GM13976 (cell line): ENCODE measurements around the gene MFSD6L.

Experiments
- DNase-seq: peaks from one replicate; pipeline ENCODE4 v3.0.0; 2012; ENCODE audit warnings: low spot score
- CTCF ChIP-seq: IDR thresholded peaks from 2 replicates; pipeline ENCODE4 v1.5.1; 2012; ENCODE audit warnings: borderline replicate concordance, mild to moderate bottlenecking; ENCODE audit not compliant: insufficient read depth; ENCODE audit errors: extremely low read depth, missing control alignments, control extremely low read depth
- in situ Hi-C: fragments of 300-500 bp; cut with MboI; formaldehyde crosslinking; loops from one replicate; pipeline ENCODE4 v1.12.0; 2022; ENCODE audit warnings: low sequenced_read_pairs, mixed read lengths, inconsistent platforms; ENCODE audit not compliant: unreplicated experiment

Gene MFSD6L

GRCh38 chr17:8826808-8827435 lies 27.8 kb upstream of the MFSD6L start:
- in situ Hi-C loops: no loop called here
- TF ChIP-seq CTCF: no peak
- DNase-seq: no peak

GRCh38 chr17:8825802-8826201 lies 26.6 kb upstream of the MFSD6L start:
- TF ChIP-seq CTCF: no peak
- in situ Hi-C loops: no loop called here
- DNase-seq: no peak

- in situ Hi-C loops: no loop called here
- no peak for DNase-seq
- no peak for TF ChIP-seq CTCF
Measured at GRCh38 chr17:8823279-8823678, 24.1 kb upstream of the MFSD6L start.

- no peak for DNase-seq
- TF ChIP-seq CTCF: no peak
- in situ Hi-C loops: no loop called here
Measured at GRCh38 chr17:8822401-8823035, 23.4 kb upstream of the MFSD6L start.

GRCh38 chr17:8821446-8822105 lies 22.4 kb upstream of the MFSD6L start:
- TF ChIP-seq CTCF: no peak
- DNase-seq: no peak
- in situ Hi-C loops: no loop called here

- TF ChIP-seq CTCF: no peak
- DNase-seq: no peak
- in situ Hi-C loops: no loop called here
Measured at GRCh38 chr17:8820311-8821010, 21.3 kb upstream of the MFSD6L start.
